ENCODE measurements around the gene FHL3. TPM values are rescaled to one million over a fixed set of nuclear protein-coding genes. Genes with fewer than 3 reads are reported as not detected.

FHL3 gene
- total and polyA plus RNA-seq, 2 of the 8 experiments (the other 6 are each of a cell fraction or from before 2014, with no cell fraction given) = 14.3 to 35.6 TPM

Small RNAs within 50 kb of the gene (small RNA-seq; reads per million reads assigned to genes)
- gene RF00017 (ENCODE audit: insufficient read depth) (not detected), gene RNU6-510P (ENCODE audit: insufficient read depth) (not detected)

Other genes starting within 250 kb of the FHL3 start
- 1.0 and 1.5 TPM in 2 replicates for gene EPHA10, start 240.4 kb downstream of the FHL3 start, total RNA-seq (2021; fragmentation: NEBNext Ultra II Directional; extraction: Animal tissue kit (Norgen Biotek cat#: 25700))
- 0.54 and 1.2 TPM in 2 replicates for gene EPHA10, start 240.4 kb downstream of the FHL3 start, polyA plus RNA-seq (2011; rRNA removed)
- 4.2 and 4.8 TPM in 2 replicates for gene MANEAL, start 211.7 kb downstream of the FHL3 start, total RNA-seq (2021; fragmentation: NEBNext Ultra II Directional; extraction: Animal tissue kit (Norgen Biotek cat#: 25700))
- 7.1 and 7.2 TPM in 2 replicates for gene MANEAL, start 211.7 kb downstream of the FHL3 start, polyA plus RNA-seq (2011; rRNA removed)
- gene C1orf122, start 197.7 kb downstream of the FHL3 start, total RNA-seq (2021; fragmentation: NEBNext Ultra II Directional; extraction: Animal tissue kit (Norgen Biotek cat#: 25700)) = 36.9 and 42.4 TPM in 2 replicates
- 32.1 and 45.4 TPM in 2 replicates for gene C1orf122, start 197.7 kb downstream of the FHL3 start, polyA plus RNA-seq (2011; rRNA removed)
- 21.6 and 23.1 TPM in 2 replicates for gene YRDC, start 197.3 kb downstream of the FHL3 start, total RNA-seq (2021; fragmentation: NEBNext Ultra II Directional; extraction: Animal tissue kit (Norgen Biotek cat#: 25700))
- 20.6 and 21.1 TPM in 2 replicates for gene YRDC, start 197.3 kb downstream of the FHL3 start, polyA plus RNA-seq (2011; rRNA removed)
- gene MTF1, start 145.9 kb downstream of the FHL3 start, total RNA-seq (2021; fragmentation: NEBNext Ultra II Directional; extraction: Animal tissue kit (Norgen Biotek cat#: 25700)) = 12.6 and 15.5 TPM in 2 replicates
- gene MTF1, start 145.9 kb downstream of the FHL3 start, polyA plus RNA-seq (2011; rRNA removed) = 3.2 and 4.0 TPM in 2 replicates
- 23.7 and 25.1 TPM in 2 replicates for gene INPP5B, start 58.5 kb downstream of the FHL3 start, total RNA-seq (2021; fragmentation: NEBNext Ultra II Directional; extraction: Animal tissue kit (Norgen Biotek cat#: 25700))
- gene INPP5B, start 58.5 kb downstream of the FHL3 start, polyA plus RNA-seq (2011; rRNA removed) = 13.5 and 14.0 TPM in 2 replicates
- gene SF3A3, start 15.5 kb downstream of the FHL3 start, total RNA-seq (2021; fragmentation: NEBNext Ultra II Directional; extraction: Animal tissue kit (Norgen Biotek cat#: 25700)) = 137 and 145 TPM in 2 replicates
- 25.0 and 40.5 TPM in 2 replicates for gene SF3A3, start 15.5 kb downstream of the FHL3 start, polyA plus RNA-seq (2011; rRNA removed)
- 56.4 and 60.5 TPM in 2 replicates for gene UTP11, start 7.2 kb upstream of the FHL3 start, total RNA-seq (2021; fragmentation: NEBNext Ultra II Directional; extraction: Animal tissue kit (Norgen Biotek cat#: 25700))
- gene UTP11, start 7.2 kb upstream of the FHL3 start, polyA plus RNA-seq (2011; rRNA removed) = 18.2 and 19.5 TPM in 2 replicates
- gene POU3F1, start 41.3 kb upstream of the FHL3 start, total RNA-seq (2021; fragmentation: NEBNext Ultra II Directional; extraction: Animal tissue kit (Norgen Biotek cat#: 25700)) = 10.8 and 11.6 TPM in 2 replicates
- 4.2 and 7.1 TPM in 2 replicates for gene POU3F1, start 41.3 kb upstream of the FHL3 start, polyA plus RNA-seq (2011; rRNA removed)